AG10803 (cell line): ENCODE data around the gene NXF3.
"Not testable (repeated sequence)": the region's sequence is repeated elsewhere in the genome, so short reads cannot be mapped to it uniquely, and the experiment has no call there.

Experiments
- DNase-seq: peaks from one replicate; pipeline ENCODE4 v3.0.0; 2010; ENCODE audit warnings: low read depth
- H3K4me3 ChIP-seq: 2 replicates; pipeline ENCODE4 v1.5.1; 2011; ENCODE audit warnings: mild to moderate bottlenecking, low read length, control low read depth
- CTCF ChIP-seq: conservative IDR thresholded peaks from 2 replicates; pipeline ENCODE4 v1.5.1; 2011; ENCODE audit warnings: mild to moderate bottlenecking, low read length, control low read depth, inconsistent platforms

Gene NXF3

GRCh38 chrX:103092942-103093341, at the start of gene NXF3:
NXF3 (minus strand) TSS chrX:103093143; CDS start chrX:103093023, 120 bp downstream.
- no peak within 1 kb of the TSS for H3K4me3 ChIP-seq
- no peak for DNase-seq
- TF ChIP-seq CTCF, result no peak

- not testable (repeated sequence) for H3K4me3 ChIP-seq, DNase-seq
Observed at GRCh38 chrX:103136528-103136927, 43.6 kb upstream of the NXF3 start.

GRCh38 chrX:103124284-103124683, 31.3 kb upstream of the NXF3 start:
- TF ChIP-seq CTCF, result no peak
- H3K4me3 ChIP-seq, result no peak overlapping the region
- no peak for DNase-seq

- H3K4me3 ChIP-seq, result no peak overlapping the region
- no peak for DNase-seq
- no peak for TF ChIP-seq CTCF
Observed at GRCh38 chrX:103120748-103121147, 27.8 kb upstream of the NXF3 start.

- H3K4me3 ChIP-seq, DNase-seq: not testable (repeated sequence)
Observed at GRCh38 chrX:103116970-103117369, 24.0 kb upstream of the NXF3 start.

- not testable (repeated sequence) for DNase-seq, H3K4me3 ChIP-seq
Observed at GRCh38 chrX:103109497-103109896, 16.6 kb upstream of the NXF3 start.

- TF ChIP-seq CTCF, result no peak
- DNase-seq, result no peak
- H3K4me3 ChIP-seq, result no peak overlapping the region
Observed at GRCh38 chrX:103107836-103108235, 14.9 kb upstream of the NXF3 start.

- not testable (repeated sequence) for DNase-seq
Observed at GRCh38 chrX:103107227-103107737, 14.3 kb upstream of the NXF3 start.

GRCh38 chrX:103104370-103104769, 11.4 kb upstream of the NXF3 start:
- not testable (repeated sequence) for H3K4me3 ChIP-seq, DNase-seq

More at GRCh38 chrX:103107227-103107737, 14.3 kb upstream of the NXF3 start:
- not testable (repeated sequence) for H3K4me3 ChIP-seq

- DNase-seq, H3K4me3 ChIP-seq: not testable (repeated sequence)
Observed at GRCh38 chrX:103103866-103104265, 10.9 kb upstream of the NXF3 start.
